ENCODE measurements around the gene MRPL1. TPM values are rescaled to one million over a fixed set of nuclear protein-coding genes. Genes with fewer than 3 reads are reported as not detected.

MRPL1 gene
- total RNA-seq (25.4 and 25.7 TPM in 2 replicates), polyA plus RNA-seq (35.5 and 35.6 TPM in 2 replicates), polyA minus RNA-seq (ENCODE audit: low replicate concordance) (3.4 TPM in 1 of 2 replicates, not detected in the other)
- polyA plus RNA-seq (2012), result 29.6 TPM in 2 replicates

DNA sequence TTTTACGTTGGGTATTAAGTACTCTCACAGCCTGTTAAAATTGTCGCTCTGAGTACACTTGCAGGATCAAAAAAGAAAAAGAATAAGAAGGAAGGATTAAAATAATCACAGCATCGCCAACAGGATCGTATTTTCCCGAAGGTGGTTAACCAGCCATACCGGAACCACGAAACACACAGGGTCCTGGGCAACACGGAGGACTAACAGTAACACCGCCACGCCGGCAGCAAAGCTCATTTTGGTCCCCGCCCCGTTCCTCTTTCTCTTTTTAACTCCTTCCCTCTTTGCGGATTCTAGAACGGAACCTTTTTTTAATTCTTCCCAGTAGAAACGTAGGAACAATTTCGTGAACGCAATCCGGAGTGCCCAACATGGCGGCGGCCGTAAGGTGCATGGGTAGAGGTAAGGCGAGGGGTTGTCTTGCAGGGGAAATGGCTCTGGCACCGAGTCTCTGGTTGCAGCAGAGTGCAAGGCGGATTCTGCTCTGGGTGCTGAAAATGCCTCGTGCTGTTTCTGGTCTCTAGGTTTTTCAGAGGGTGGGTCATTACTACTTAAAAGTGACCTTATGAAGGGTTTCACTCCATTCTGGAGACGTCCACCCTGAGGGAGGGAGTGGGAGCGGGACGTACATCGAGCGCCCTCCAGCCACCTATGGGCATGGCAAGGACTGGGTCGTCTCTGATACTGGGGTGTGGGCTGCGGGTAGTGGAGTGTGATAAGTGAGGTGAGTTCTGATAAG, at the start of gene MRPL1:
MRPL1 (plus strand) TSS at position 353 of the 739 bp plus-strand sequence; CDS start at position 372, 19 bp downstream.
- peaks cover 30% of the 10 kb centered on the region for H3K79me2 ChIP-seq (ENCODE audit: control insufficient read depth, insufficient read depth, low read length)
- H2AFZ ChIP-seq (ENCODE audit: low read length), result peak within 1 kb of the TSS; percentile 96
- H3K4me3 ChIP-seq (replicated peaks in 1 of 4; ENCODE audit: control extremely low read depth in 1 of 4, insufficient read depth in 1 of 4, low read depth in 3 of 4, low read length in 4 of 4), result peak within 1 kb of the TSS; percentile 92 to 100 (median 92)
- H3K27ac ChIP-seq (ENCODE audit: insufficient read depth, low read length), result peak within 1 kb of the TSS; percentile 94
- peaks cover 5% of the 10 kb centered on the region for H3K4me1 ChIP-seq (ENCODE audit: control insufficient read depth, extremely low read depth, insufficient read depth, low read length)
- no peaks in the 10 kb centered on the region for H3K27me3 ChIP-seq (ENCODE audit: control insufficient read depth, insufficient read depth, low read length)
- H3K9me3 ChIP-seq (ENCODE audit: control insufficient read depth, insufficient read depth, low read depth, low read length), result no peaks in the 10 kb centered on the region
- H3K4me2 ChIP-seq (ENCODE audit: extremely low read depth, insufficient read depth, low read length), result peak within 1 kb of the TSS; percentile 84
- H4K20me1 ChIP-seq (ENCODE audit: control insufficient read depth, extremely low read depth, insufficient read depth, low read length), result no peaks in the 10 kb centered on the region
- no peaks in the 10 kb centered on the region for H3K36me3 ChIP-seq (ENCODE audit: control insufficient read depth, insufficient read depth, low read length)
- peak; percentile 94 to 98 for DNase-seq (ENCODE audit: low read depth in 2 of 2)
- TF ChIP-seq EZH2 (IDR thresholded peaks at IDR 0.05; ENCODE audit: low read length, missing control alignments), result no peak
- TF ChIP-seq, protein P1, sequence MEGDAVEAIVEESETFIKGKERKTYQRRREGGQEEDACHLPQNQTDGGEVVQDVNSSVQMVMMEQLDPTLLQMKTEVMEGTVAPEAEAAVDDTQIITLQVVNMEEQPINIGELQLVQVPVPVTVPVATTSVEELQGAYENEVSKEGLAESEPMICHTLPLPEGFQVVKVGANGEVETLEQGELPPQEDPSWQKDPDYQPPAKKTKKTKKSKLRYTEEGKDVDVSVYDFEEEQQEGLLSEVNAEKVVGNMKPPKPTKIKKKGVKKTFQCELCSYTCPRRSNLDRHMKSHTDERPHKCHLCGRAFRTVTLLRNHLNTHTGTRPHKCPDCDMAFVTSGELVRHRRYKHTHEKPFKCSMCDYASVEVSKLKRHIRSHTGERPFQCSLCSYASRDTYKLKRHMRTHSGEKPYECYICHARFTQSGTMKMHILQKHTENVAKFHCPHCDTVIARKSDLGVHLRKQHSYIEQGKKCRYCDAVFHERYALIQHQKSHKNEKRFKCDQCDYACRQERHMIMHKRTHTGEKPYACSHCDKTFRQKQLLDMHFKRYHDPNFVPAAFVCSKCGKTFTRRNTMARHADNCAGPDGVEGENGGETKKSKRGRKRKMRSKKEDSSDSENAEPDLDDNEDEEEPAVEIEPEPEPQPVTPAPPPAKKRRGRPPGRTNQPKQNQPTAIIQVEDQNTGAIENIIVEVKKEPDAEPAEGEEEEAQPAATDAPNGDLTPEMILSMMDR (conservative IDR thresholded peaks at IDR 0.05 in 1 of 2, IDR thresholded peaks at IDR 0.05 in 1 of 2; ENCODE audit: low read depth in 1 of 2, low read length in 2 of 2), result no peak
- H3K9ac ChIP-seq (ENCODE audit: insufficient read depth, low read length), result peak within 1 kb of the TSS; percentile 76

DNA sequence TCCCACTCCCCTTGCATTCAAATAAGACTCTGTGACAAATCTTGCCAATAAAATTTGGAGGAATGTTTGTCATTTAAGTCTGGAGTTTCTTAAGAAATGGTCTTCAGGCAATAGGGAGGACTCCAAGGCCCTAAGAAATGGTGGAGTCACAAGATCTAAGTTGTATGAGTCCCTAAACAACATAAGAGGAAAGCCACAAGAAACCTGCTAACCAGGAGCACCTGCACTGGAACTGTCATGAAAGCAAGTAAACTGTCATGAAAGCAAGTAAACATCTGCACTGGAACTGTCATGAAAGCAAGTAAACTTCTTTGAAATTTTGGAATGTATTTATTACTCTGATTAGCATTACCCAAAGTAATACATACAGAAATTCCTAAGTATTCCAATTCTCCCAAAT, 47.0 kb upstream of the MRPL1 start:
- no peak overlapping the region for H3K9ac ChIP-seq (ENCODE audit: insufficient read depth, low read length)
- H2AFZ ChIP-seq (ENCODE audit: low read length), result no peak overlapping the region
- no peak for DNase-seq (ENCODE audit: low read depth in 2 of 2)
- H4K20me1 ChIP-seq (ENCODE audit: control insufficient read depth, extremely low read depth, insufficient read depth, low read length), result no peaks in the 10 kb centered on the region
- no peaks in the 10 kb centered on the region for H3K27me3 ChIP-seq (ENCODE audit: control insufficient read depth, insufficient read depth, low read length)
- H3K79me2 ChIP-seq (ENCODE audit: control insufficient read depth, insufficient read depth, low read length), result peaks cover 34% of the 10 kb centered on the region
- no peaks in the 10 kb centered on the region for H3K36me3 ChIP-seq (ENCODE audit: control insufficient read depth, insufficient read depth, low read length)
- TF ChIP-seq, protein P1 (conservative IDR thresholded peaks at IDR 0.05 in 1 of 2, IDR thresholded peaks at IDR 0.05 in 1 of 2; ENCODE audit: low read depth in 1 of 2, low read length in 2 of 2), result no peak
- TF ChIP-seq EZH2 (IDR thresholded peaks at IDR 0.05; ENCODE audit: low read length, missing control alignments), result no peak
- no peak overlapping the region for H3K27ac ChIP-seq (ENCODE audit: insufficient read depth, low read length)
- no peak overlapping the region for H3K4me2 ChIP-seq (ENCODE audit: extremely low read depth, insufficient read depth, low read length)
- H3K4me1 ChIP-seq (ENCODE audit: control insufficient read depth, extremely low read depth, insufficient read depth, low read length), result no peaks in the 10 kb centered on the region
- no peak overlapping the region for H3K4me3 ChIP-seq (replicated peaks in 1 of 4; ENCODE audit: control extremely low read depth in 1 of 4, insufficient read depth in 1 of 4, low read depth in 3 of 4, low read length in 4 of 4)
- H3K9me3 ChIP-seq (ENCODE audit: control insufficient read depth, insufficient read depth, low read depth, low read length), result no peaks in the 10 kb centered on the region

DNA sequence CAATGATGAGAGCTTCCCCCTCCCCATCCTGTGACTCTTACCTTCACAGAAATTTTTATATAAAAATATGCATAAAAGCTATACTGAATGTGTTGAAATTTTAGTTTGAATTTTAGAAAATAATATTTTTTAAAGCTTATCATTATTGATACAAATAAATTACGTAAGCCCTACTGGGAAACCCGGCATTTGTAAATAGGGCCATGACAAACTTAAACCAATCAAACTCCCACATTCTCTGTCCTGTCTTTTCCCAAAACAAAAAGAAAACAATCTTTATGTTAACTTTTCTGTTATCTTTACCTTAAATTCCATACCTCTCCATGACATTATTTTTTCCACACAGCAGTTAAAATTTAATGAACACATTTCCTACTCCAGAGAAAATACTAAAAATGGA, 46.1 kb upstream of the MRPL1 start:
- H3K27me3 ChIP-seq (ENCODE audit: control insufficient read depth, insufficient read depth, low read length), result no peaks in the 10 kb centered on the region
- no peak for DNase-seq (ENCODE audit: low read depth in 2 of 2)
- H3K36me3 ChIP-seq (ENCODE audit: control insufficient read depth, insufficient read depth, low read length), result no peaks in the 10 kb centered on the region
- no peak overlapping the region for H3K27ac ChIP-seq (ENCODE audit: insufficient read depth, low read length)
- no peaks in the 10 kb centered on the region for H3K9me3 ChIP-seq (ENCODE audit: control insufficient read depth, insufficient read depth, low read depth, low read length)
- TF ChIP-seq EZH2 (IDR thresholded peaks at IDR 0.05; ENCODE audit: low read length, missing control alignments), result no peak
- TF ChIP-seq, protein P1 (conservative IDR thresholded peaks at IDR 0.05 in 1 of 2, IDR thresholded peaks at IDR 0.05 in 1 of 2; ENCODE audit: low read depth in 1 of 2, low read length in 2 of 2), result no peak
- H3K4me3 ChIP-seq (replicated peaks in 1 of 4; ENCODE audit: control extremely low read depth in 1 of 4, insufficient read depth in 1 of 4, low read depth in 3 of 4, low read length in 4 of 4), result no peak overlapping the region
- H3K9ac ChIP-seq (ENCODE audit: insufficient read depth, low read length), result no peak overlapping the region
- no peaks in the 10 kb centered on the region for H4K20me1 ChIP-seq (ENCODE audit: control insufficient read depth, extremely low read depth, insufficient read depth, low read length)
- no peak overlapping the region for H2AFZ ChIP-seq (ENCODE audit: low read length)
- H3K79me2 ChIP-seq (ENCODE audit: control insufficient read depth, insufficient read depth, low read length), result peaks cover 34% of the 10 kb centered on the region
- no peaks in the 10 kb centered on the region for H3K4me1 ChIP-seq (ENCODE audit: control insufficient read depth, extremely low read depth, insufficient read depth, low read length)
- no peak overlapping the region for H3K4me2 ChIP-seq (ENCODE audit: extremely low read depth, insufficient read depth, low read length)

Data from fibroblast of lung (primary cell).